ENCODE measurements around the gene PKDCC. TPM values are rescaled to one million over a fixed set of nuclear protein-coding genes. Genes with fewer than 3 reads are reported as not detected.

The PKDCC gene
- total RNA-seq, 5 donors from 2014 or later (not counting 1 experiment from before 2014, with no cell fraction given): 0.29 to 1.3 (median 0.83) TPM; not detected in 1

DNA sequence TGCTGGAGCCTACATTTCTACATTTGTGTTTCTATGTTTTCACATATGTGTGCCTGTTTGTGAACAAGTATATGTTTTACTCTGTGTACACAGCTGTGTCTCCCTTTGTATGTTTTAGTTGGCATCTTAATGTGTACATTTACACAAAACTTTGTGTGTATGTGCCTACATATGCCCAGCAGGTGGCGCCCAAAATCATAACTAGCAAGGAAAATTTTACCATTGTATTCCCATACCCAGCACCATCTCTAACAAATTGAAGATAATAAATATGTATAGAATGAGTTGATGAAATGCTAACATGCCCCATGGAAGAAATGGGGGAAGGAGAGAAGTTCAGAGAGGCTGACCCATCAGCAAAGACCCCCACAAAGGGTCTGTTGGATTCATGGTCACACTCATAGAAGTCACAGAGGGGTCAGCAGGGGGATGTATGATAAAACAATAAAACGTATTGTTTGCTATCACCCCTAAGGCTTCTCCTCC lies 48.1 kb downstream of the PKDCC start:
- Mint-ChIP-seq H3K4me1 (peaks cover 42 to 58% (median 51%) of the 10 kb centered on the region in 3 donors), H3K36me3 (no peaks in the 10 kb centered on the region), H3K9me3 (peaks cover 0 to 6% (median 4%) of the 10 kb centered on the region in 3 donors), H3K27me3 (no peaks in the 10 kb centered on the region), H3K27ac (peak overlapping the region in 1 of 2 donors; percentile 41), H3K4me3 (no peak overlapping the region)
- H3K9me3 ChIP-seq: no peaks in the 10 kb centered on the region
- no CpG with 5 or more reads among the region's 2 CpGs for WGBS (ENCODE audit: insufficient coverage)
- peak; percentile 56 to 63 (median 58) for ATAC-seq (replicated peaks in 1 of 4)
- no peaks in the 10 kb centered on the region for H3K27me3 ChIP-seq (replicated peaks in 1 of 2; ENCODE audit: control insufficient read depth in 2 of 2, extremely low read depth in 1 of 2, insufficient read depth in 2 of 2, low read length in 1 of 2)
- H3K4me1 ChIP-seq (ENCODE audit: control insufficient read depth in 1 of 2, extremely low read depth in 1 of 2, insufficient read depth in 2 of 2, low read length in 2 of 2): peaks cover 22 to 51% of the 10 kb centered on the region in 2 experiments
- H3K27ac ChIP-seq (ENCODE audit: low read length): no peak overlapping the region
- CTCF ChIA-PET: interaction anchor here (0.6 to 4.6 kb wide), 38 partner anchors 8 to 232 kb away, joined by 3 to 32 read pairs (median 6); no protein-coding TSS in a partner anchor
- peak in 34 of 35 experiments; percentile 49 to 90 (median 74) for DNase-seq
- POLR2A ChIA-PET: interaction anchor here (0.6 to 1.4 kb wide), 4 partner anchors 27 to 40 kb away, joined by 3 to 4 read pairs (median 3); no protein-coding TSS in a partner anchor
- no peak overlapping the region for H3K4me3 ChIP-seq (ENCODE audit: control insufficient read depth in 1 of 2, extremely low read depth in 1 of 2, low read length in 1 of 2)
- no peaks in the 10 kb centered on the region for H3K36me3 ChIP-seq (ENCODE audit: control insufficient read depth in 2 of 2, extremely low read depth in 1 of 2, insufficient read depth in 1 of 2, low read length in 1 of 2)

- ChIA-PET CTCF (interaction anchor here (0.5 to 4.6 kb wide), 37 partner anchors 9 to 231 kb away, joined by 3 to 32 read pairs (median 5); no protein-coding TSS in a partner anchor), POLR2A (interaction anchor here in 1 of 2 donors (1.1 to 1.4 kb wide), 3 partner anchors 26 to 74 kb away, joined by 3 to 4 read pairs (median 3); no protein-coding TSS in a partner anchor)
- DNase-seq (no peak), ATAC-seq (replicated peaks in 1 of 4) (no peak)
- Histone ChIP-seq H3K9me3 (no peaks in the 10 kb centered on the region), H3K27ac (ENCODE audit: low read length) (no peak overlapping the region), H3K36me3 (ENCODE audit: control insufficient read depth in 2 of 2, extremely low read depth in 1 of 2, insufficient read depth in 1 of 2, low read length in 1 of 2) (no peaks in the 10 kb centered on the region), H3K27me3 (replicated peaks in 1 of 2; ENCODE audit: control insufficient read depth in 2 of 2, extremely low read depth in 1 of 2, insufficient read depth in 2 of 2, low read length in 1 of 2) (no peaks in the 10 kb centered on the region), H3K4me3 (ENCODE audit: control insufficient read depth in 1 of 2, extremely low read depth in 1 of 2, low read length in 1 of 2) (no peak overlapping the region), H3K4me1 (ENCODE audit: control insufficient read depth in 1 of 2, extremely low read depth in 1 of 2, insufficient read depth in 2 of 2, low read length in 2 of 2) (peaks cover 26 to 58% of the 10 kb centered on the region in 2 experiments)
- no peaks in the 10 kb centered on the region for H3K27me3 Mint-ChIP-seq
- no peaks in the 10 kb centered on the region for H3K36me3 Mint-ChIP-seq
- peak overlapping the region; percentile 88 to 92 for H3K27ac Mint-ChIP-seq
- peaks cover 47 to 62% (median 57%) of the 10 kb centered on the region in 3 donors for H3K4me1 Mint-ChIP-seq
- H3K9me3 Mint-ChIP-seq: peaks cover 0 to 6% (median 4%) of the 10 kb centered on the region in 3 donors
- 95% methylated on average over 8 of the region's 10 CpGs for WGBS (ENCODE audit: insufficient coverage)
- no peak overlapping the region for H3K4me3 Mint-ChIP-seq
Observed at GRCh38 chr2:42096869-42097591, 49.2 kb downstream of the PKDCC start.

DNA sequence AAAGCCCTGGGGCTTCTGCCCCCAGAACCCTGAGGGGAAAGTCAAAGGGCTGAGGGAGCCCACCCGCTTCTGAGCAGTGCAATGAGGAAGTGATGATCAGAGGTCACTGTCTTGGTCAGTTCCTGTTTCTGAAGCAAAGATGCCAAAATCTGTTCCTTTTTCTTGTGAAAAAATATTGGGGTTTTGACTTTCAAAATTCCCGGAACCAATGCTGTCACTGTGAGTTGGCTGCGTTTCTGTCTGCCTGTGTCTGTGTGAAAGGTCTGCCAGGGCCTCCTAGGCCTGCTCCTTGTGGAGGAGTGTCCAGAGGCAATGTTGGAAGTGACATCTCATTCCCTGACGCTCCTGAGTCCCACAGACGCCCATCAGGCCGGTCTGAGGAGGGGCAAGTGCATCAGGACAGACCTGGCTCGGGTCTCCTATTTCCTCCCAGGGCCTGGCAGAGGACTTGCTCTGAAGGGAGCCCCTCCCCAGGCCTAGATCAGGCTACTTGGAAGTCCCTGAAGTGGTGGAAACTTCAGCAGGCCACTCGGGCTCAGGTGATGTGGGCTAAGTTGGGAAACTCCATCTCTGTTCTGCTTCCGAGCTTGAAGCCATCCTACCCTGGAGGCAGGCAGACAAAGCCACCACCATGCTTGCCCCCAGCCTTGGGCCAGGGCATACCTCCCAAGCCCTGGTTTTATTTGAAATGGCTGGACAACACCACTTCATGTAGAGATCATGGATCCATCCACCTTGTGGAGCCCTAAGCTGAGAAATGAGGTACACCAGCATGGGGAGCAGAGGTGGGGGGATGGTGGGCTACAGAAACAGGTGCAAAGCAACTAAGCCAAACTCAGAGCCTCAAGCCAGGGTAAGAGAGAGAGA lies 51.0 kb downstream of the PKDCC start:
- Mint-ChIP-seq H3K4me1 (peaks cover 52 to 60% (median 58%) of the 10 kb centered on the region in 3 donors), H3K27me3 (no peaks in the 10 kb centered on the region), H3K4me3 (peak overlapping the region in 1 of 3 donors; percentile 58), H3K27ac (peak overlapping the region; percentile 88 to 92), H3K36me3 (no peaks in the 10 kb centered on the region), H3K9me3 (peaks cover 0 to 6% (median 4%) of the 10 kb centered on the region in 3 donors)
- H3K27ac ChIP-seq (ENCODE audit: low read length): peak overlapping the region; percentile 76
- H3K4me1 ChIP-seq (ENCODE audit: control insufficient read depth in 1 of 2, extremely low read depth in 1 of 2, insufficient read depth in 2 of 2, low read length in 2 of 2): peaks cover 38 to 76% of the 10 kb centered on the region in 2 experiments
- DNase-seq (peak in 17 of 35 experiments; percentile 15 to 46 (median 30)), ATAC-seq (replicated peaks in 1 of 4) (no peak)
- no peaks in the 10 kb centered on the region for H3K36me3 ChIP-seq (ENCODE audit: control insufficient read depth in 2 of 2, extremely low read depth in 1 of 2, insufficient read depth in 1 of 2, low read length in 1 of 2)
- no peak overlapping the region for H3K4me3 ChIP-seq (ENCODE audit: control insufficient read depth in 1 of 2, extremely low read depth in 1 of 2, low read length in 1 of 2)
- no peaks in the 10 kb centered on the region for H3K9me3 ChIP-seq
- POLR2A ChIA-PET: interaction anchor here in 1 of 2 donors (1.0 to 1.3 kb wide), 2 partner anchors 73 to 98 kb away, joined by 3 read pairs; no protein-coding TSS in a partner anchor
- CTCF ChIA-PET: interaction anchor here (1.0 to 4.4 kb wide), 5 partner anchors 11 to 230 kb away, joined by 3 to 25 read pairs (median 4); no protein-coding TSS in a partner anchor
- 93% methylated on average over 7 of the region's 9 CpGs for WGBS (ENCODE audit: insufficient coverage)
- no peaks in the 10 kb centered on the region for H3K27me3 ChIP-seq (replicated peaks in 1 of 2; ENCODE audit: control insufficient read depth in 2 of 2, extremely low read depth in 1 of 2, insufficient read depth in 2 of 2, low read length in 1 of 2)

GRCh38 chr2:42099438-42100173 lies 51.8 kb downstream of the PKDCC start:
- WGBS (ENCODE audit: insufficient coverage): 67% methylated on average over 1 of the region's 6 CpGs
- Mint-ChIP-seq H3K4me1 (peaks cover 52 to 60% (median 58%) of the 10 kb centered on the region in 3 donors), H3K4me3 (peak overlapping the region in 2 of 3 donors; percentile 58 to 62), H3K9me3 (peaks cover 0 to 6% (median 4%) of the 10 kb centered on the region in 3 donors), H3K27ac (peak overlapping the region; percentile 88 to 92), H3K36me3 (no peaks in the 10 kb centered on the region), H3K27me3 (no peaks in the 10 kb centered on the region)
- DNase-seq: peak in 1 of 35 experiments; percentile 41
- Histone ChIP-seq H3K4me1 (ENCODE audit: control insufficient read depth in 1 of 2, extremely low read depth in 1 of 2, insufficient read depth in 2 of 2, low read length in 2 of 2) (peaks cover 46 to 84% of the 10 kb centered on the region in 2 experiments), H3K27me3 (replicated peaks in 1 of 2; ENCODE audit: control insufficient read depth in 2 of 2, extremely low read depth in 1 of 2, insufficient read depth in 2 of 2, low read length in 1 of 2) (no peaks in the 10 kb centered on the region), H3K27ac (ENCODE audit: low read length) (peak overlapping the region; percentile 76), H3K9me3 (no peaks in the 10 kb centered on the region), H3K4me3 (ENCODE audit: control insufficient read depth in 1 of 2, extremely low read depth in 1 of 2, low read length in 1 of 2) (peak overlapping the region in 1 of 2 donors; percentile 27), H3K36me3 (ENCODE audit: control insufficient read depth in 2 of 2, extremely low read depth in 1 of 2, insufficient read depth in 1 of 2, low read length in 1 of 2) (no peaks in the 10 kb centered on the region)
- no peak for ATAC-seq (replicated peaks in 1 of 4)
- CTCF ChIA-PET: interaction anchor here (1.0 to 1.6 kb wide), 4 partner anchors 26 to 229 kb away, joined by 3 to 4 read pairs (median 4); no protein-coding TSS in a partner anchor
- POLR2A ChIA-PET: interaction anchor here in 1 of 2 donors (1.0 kb wide), 1 partner anchor 97 kb away, joined by 3 read pairs; no protein-coding TSS in a partner anchor

GRCh38 chr2:42100683-42101205 lies 52.9 kb downstream of the PKDCC start:
- DNase-seq (peak in 2 of 35 experiments; percentile 8 to 14), ATAC-seq (replicated peaks in 1 of 4) (no peak)
- H3K36me3 ChIP-seq (ENCODE audit: control insufficient read depth in 2 of 2, extremely low read depth in 1 of 2, insufficient read depth in 1 of 2, low read length in 1 of 2): no peaks in the 10 kb centered on the region
- peaks cover 52 to 59% (median 58%) of the 10 kb centered on the region in 3 donors for H3K4me1 Mint-ChIP-seq
- H3K36me3 Mint-ChIP-seq: no peaks in the 10 kb centered on the region
- no peaks in the 10 kb centered on the region for H3K27me3 Mint-ChIP-seq
- peak overlapping the region; percentile 58 to 67 (median 62) for H3K4me3 Mint-ChIP-seq
- CTCF ChIA-PET: interaction anchor here (0.5 to 1.0 kb wide), 3 partner anchors 24 to 194 kb away, joined by 3 to 5 read pairs (median 4); no protein-coding TSS in a partner anchor
- H3K4me1 ChIP-seq (ENCODE audit: control insufficient read depth in 1 of 2, extremely low read depth in 1 of 2, insufficient read depth in 2 of 2, low read length in 2 of 2): peaks cover 57 to 95% of the 10 kb centered on the region in 2 experiments
- H3K27ac Mint-ChIP-seq: peak overlapping the region; percentile 88 to 92
- H3K9me3 Mint-ChIP-seq: peaks cover 0 to 6% (median 4%) of the 10 kb centered on the region in 3 donors
- no peaks in the 10 kb centered on the region for H3K9me3 ChIP-seq
- no peaks in the 10 kb centered on the region for H3K27me3 ChIP-seq (replicated peaks in 1 of 2; ENCODE audit: control insufficient read depth in 2 of 2, extremely low read depth in 1 of 2, insufficient read depth in 2 of 2, low read length in 1 of 2)
- POLR2A ChIA-PET: no interaction called here
- peak overlapping the region; percentile 76 for H3K27ac ChIP-seq (ENCODE audit: low read length)
- H3K4me3 ChIP-seq (ENCODE audit: control insufficient read depth in 1 of 2, extremely low read depth in 1 of 2, low read length in 1 of 2): no peak overlapping the region
- WGBS (ENCODE audit: insufficient coverage): 83% methylated on average over 20 of the region's 20 CpGs

Data from T-cell (primary cell).